ENCODE measurements around the gene DIAPH3. TPM values are rescaled to one million over a fixed set of nuclear protein-coding genes. Genes with fewer than 3 reads are reported as not detected.

Gene DIAPH3
- polyA plus RNA-seq, 2 of the 4 experiments (the other 2 are of a cell fraction): 10.8 to 13.6 TPM

DNA sequence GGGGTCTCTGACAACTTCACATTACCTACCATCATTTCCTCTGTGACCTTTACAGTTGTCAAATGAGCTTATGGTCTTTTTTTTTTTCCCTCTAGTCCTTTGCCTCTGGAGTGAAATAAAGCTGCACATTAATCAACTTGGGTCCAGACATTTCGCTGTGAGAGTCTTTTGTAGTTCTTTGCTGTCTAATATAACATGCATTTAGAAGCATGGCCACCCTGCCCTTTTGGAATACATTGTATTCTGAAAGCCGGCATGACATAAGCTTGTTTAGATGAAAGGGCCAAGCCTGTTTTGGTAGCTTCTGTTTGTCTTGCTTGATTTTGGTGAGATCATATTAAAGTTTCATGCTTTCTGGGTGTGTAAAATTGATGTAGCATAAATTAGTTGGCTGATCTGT is 509.8 kb downstream of the DIAPH3 start:
- no peak for ATAC-seq
- no peak overlapping the region for H3K4me3 ChIP-seq
- FAIRE-seq: no peak
- no peak overlapping the region for H3K27ac ChIP-seq
- no peaks in the 10 kb centered on the region for H3K9me3 ChIP-seq
- H3K4me2 ChIP-seq: no peak overlapping the region
- POLR2A ChIA-PET: no interaction called here
- DNase-seq (ENCODE audit: low read depth in 1 of 2, low spot score in 1 of 2): no peak
- CTCF ChIA-PET: interaction anchor here (1.8 kb wide), 1 partner anchor 252 kb away, joined by 4 read pairs; no protein-coding TSS in a partner anchor
- WGBS (ENCODE audit: missing lambda C conversion rate): 51% methylated on average over 2 of the region's 2 CpGs
- H3K4me1 ChIP-seq: no peaks in the 10 kb centered on the region
- TF ChIP-seq PHF8 (IDR thresholded peaks at IDR 0.05; ENCODE audit: borderline replicate concordance, low read depth) (no peak), RCOR1 (IDR thresholded peaks at IDR 0.05; ENCODE audit: low read depth, low read length) (no peak), KDM5A (IDR thresholded peaks at IDR 0.05) (no peak), RAD21 (conservative IDR thresholded peaks at IDR 0.05 in 1 of 2, IDR thresholded peaks at IDR 0.05 in 1 of 2) (no peak), KDM1A (IDR thresholded peaks at IDR 0.05; ENCODE audit: low read depth) (no peak), EP300 (IDR thresholded peaks at IDR 0.05) (no peak), POLR2AphosphoS2 (conservative IDR thresholded peaks at IDR 0.05; ENCODE audit: low read length) (no peak), CEBPB (IDR thresholded peaks at IDR 0.05) (no peak), JUN (IDR thresholded peaks at IDR 0.05) (no peak), ZC3H11A (IDR thresholded peaks at IDR 0.05) (no peak)
- TF ChIP-seq, protein P1, sequence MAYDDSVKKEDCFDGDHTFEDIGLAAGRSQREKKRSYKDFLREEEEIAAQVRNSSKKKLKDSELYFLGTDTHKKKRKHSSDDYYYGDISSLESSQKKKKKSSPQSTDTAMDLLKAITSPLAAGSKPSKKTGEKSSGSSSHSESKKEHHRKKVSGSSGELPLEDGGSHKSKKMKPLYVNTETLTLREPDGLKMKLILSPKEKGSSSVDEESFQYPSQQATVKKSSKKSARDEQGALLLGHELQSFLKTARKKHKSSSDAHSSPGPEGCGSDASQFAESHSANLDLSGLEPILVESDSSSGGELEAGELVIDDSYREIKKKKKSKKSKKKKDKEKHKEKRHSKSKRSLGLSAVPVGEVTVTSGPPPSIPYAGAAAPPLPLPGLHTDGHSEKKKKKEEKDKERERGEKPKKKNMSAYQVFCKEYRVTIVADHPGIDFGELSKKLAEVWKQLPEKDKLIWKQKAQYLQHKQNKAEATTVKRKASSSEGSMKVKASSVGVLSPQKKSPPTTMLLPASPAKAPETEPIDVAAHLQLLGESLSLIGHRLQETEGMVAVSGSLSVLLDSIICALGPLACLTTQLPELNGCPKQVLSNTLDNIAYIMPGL (CRISPR knock-in tag; IDR thresholded peaks at IDR 0.05; ENCODE audit: borderline replicate concordance): no peak
- TF ChIP-seq, protein P2, sequence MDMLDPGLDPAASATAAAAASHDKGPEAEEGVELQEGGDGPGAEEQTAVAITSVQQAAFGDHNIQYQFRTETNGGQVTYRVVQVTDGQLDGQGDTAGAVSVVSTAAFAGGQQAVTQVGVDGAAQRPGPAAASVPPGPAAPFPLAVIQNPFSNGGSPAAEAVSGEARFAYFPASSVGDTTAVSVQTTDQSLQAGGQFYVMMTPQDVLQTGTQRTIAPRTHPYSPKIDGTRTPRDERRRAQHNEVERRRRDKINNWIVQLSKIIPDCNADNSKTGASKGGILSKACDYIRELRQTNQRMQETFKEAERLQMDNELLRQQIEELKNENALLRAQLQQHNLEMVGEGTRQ (IDR thresholded peaks at IDR 0.05): no peak
- TF ChIP-seq, protein P3, sequence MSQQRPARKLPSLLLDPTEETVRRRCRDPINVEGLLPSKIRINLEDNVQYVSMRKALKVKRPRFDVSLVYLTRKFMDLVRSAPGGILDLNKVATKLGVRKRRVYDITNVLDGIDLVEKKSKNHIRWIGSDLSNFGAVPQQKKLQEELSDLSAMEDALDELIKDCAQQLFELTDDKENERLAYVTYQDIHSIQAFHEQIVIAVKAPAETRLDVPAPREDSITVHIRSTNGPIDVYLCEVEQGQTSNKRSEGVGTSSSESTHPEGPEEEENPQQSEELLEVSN (IDR thresholded peaks at IDR 0.05; ENCODE audit: borderline replicate concordance, low read depth): no peak
- TF ChIP-seq, protein P4, sequence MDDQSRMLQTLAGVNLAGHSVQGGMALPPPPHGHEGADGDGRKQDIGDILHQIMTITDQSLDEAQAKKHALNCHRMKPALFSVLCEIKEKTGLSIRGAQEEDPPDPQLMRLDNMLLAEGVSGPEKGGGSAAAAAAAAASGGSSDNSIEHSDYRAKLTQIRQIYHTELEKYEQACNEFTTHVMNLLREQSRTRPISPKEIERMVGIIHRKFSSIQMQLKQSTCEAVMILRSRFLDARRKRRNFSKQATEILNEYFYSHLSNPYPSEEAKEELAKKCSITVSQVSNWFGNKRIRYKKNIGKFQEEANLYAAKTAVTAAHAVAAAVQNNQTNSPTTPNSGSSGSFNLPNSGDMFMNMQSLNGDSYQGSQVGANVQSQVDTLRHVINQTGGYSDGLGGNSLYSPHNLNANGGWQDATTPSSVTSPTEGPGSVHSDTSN (IDR thresholded peaks at IDR 0.05): no peak

DNA sequence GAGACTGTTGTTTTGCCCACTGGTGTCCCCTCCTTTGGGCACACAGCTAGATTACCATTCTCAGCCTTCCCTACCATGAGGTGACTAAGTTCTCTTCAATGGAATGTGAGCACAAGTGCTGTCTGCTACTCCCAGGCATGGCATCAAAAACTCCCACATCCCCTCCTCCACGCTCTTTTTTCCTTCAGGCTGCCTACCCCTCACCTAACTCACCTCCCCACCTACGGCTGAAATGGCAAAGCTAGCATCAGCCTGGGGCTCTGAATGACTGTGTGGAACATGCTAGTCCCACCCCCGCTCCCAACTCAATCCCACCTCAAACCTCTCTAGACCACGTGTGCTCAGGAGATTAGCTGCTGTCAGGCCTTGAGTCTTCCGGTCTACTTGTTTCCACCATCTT is 512.2 kb downstream of the DIAPH3 start:
- no peak overlapping the region for H3K4me2 ChIP-seq
- TF ChIP-seq, protein P5, sequence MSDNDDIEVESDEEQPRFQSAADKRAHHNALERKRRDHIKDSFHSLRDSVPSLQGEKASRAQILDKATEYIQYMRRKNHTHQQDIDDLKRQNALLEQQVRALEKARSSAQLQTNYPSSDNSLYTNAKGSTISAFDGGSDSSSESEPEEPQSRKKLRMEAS (IDR thresholded peaks at IDR 0.05): no peak
- TF ChIP-seq, protein P4 (IDR thresholded peaks at IDR 0.05): no peak
- TF ChIP-seq CBX2 (IDR thresholded peaks at IDR 0.05; ENCODE audit: borderline replicate concordance, low read depth) (no peak), JUN (IDR thresholded peaks at IDR 0.05) (no peak), MYC (IDR thresholded peaks at IDR 0.05; ENCODE audit: borderline replicate concordance, low read length) (no peak), HOXA7 (CRISPR knock-in tag; IDR thresholded peaks at IDR 0.05) (no peak), RCOR1 (IDR thresholded peaks at IDR 0.05; ENCODE audit: low read depth, low read length) (no peak), FOSL2 (IDR thresholded peaks at IDR 0.05) (no peak), FOSL2 (CRISPR knock-in tag; IDR thresholded peaks at IDR 0.05) (no peak), NPAS2 (CRISPR knock-in tag; IDR thresholded peaks at IDR 0.05; ENCODE audit: borderline replicate concordance) (no peak), TP53 (CRISPR knock-in tag; IDR thresholded peaks at IDR 0.05) (no peak), KDM5A (IDR thresholded peaks at IDR 0.05) (no peak), ZFP36 (IDR thresholded peaks at IDR 0.05; ENCODE audit: borderline replicate concordance, partially characterized antibody) (no peak)
- TF ChIP-seq, protein P6, sequence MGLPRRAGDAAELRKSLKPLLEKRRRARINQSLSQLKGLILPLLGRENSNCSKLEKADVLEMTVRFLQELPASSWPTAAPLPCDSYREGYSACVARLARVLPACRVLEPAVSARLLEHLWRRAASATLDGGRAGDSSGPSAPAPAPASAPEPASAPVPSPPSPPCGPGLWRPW (IDR thresholded peaks at IDR 0.05): no peak
- TF ChIP-seq, protein P3 (IDR thresholded peaks at IDR 0.05; ENCODE audit: borderline replicate concordance, low read depth): no peak
- TF ChIP-seq, protein P1 (CRISPR knock-in tag; IDR thresholded peaks at IDR 0.05; ENCODE audit: borderline replicate concordance): no peak
- TF ChIP-seq, protein P7, sequence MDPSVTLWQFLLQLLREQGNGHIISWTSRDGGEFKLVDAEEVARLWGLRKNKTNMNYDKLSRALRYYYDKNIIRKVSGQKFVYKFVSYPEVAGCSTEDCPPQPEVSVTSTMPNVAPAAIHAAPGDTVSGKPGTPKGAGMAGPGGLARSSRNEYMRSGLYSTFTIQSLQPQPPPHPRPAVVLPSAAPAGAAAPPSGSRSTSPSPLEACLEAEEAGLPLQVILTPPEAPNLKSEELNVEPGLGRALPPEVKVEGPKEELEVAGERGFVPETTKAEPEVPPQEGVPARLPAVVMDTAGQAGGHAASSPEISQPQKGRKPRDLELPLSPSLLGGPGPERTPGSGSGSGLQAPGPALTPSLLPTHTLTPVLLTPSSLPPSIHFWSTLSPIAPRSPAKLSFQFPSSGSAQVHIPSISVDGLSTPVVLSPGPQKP (IDR thresholded peaks at IDR 0.05; ENCODE audit: low read depth, low read length): no peak
- CTCF ChIA-PET: interaction anchor here (1.2 kb wide), 1 partner anchor 28 kb away, joined by 3 read pairs; no protein-coding TSS in a partner anchor
- no peak overlapping the region for H3K27ac ChIP-seq
- H3K9me3 ChIP-seq: no peaks in the 10 kb centered on the region
- POLR2A ChIA-PET: no interaction called here
- no peaks in the 10 kb centered on the region for H3K4me1 ChIP-seq
- no peak for FAIRE-seq
- no peak for ATAC-seq
- DNase-seq (ENCODE audit: low read depth in 1 of 2, low spot score in 1 of 2): no peak
- WGBS (ENCODE audit: missing lambda C conversion rate): 47% methylated on average over 5 of the region's 5 CpGs
- H3K4me3 ChIP-seq: no peak overlapping the region
